Measurements from ENCODE around the gene ARHGAP27. TPM values are rescaled to one million over a fixed set of nuclear protein-coding genes. Genes with fewer than 3 reads are reported as not detected.
A peak's percentile ranks its signal among the peaks of the same experiment; 100 is the strongest.

ARHGAP27 gene
- total and polyA plus RNA-seq, 2 of the 13 experiments (the other 11 are each of a cell fraction or from before 2014, with no cell fraction given) = 15.5 to 18.9 TPM

- TF ChIP-seq KIAA2018 (CRISPR knock-in tag; IDR thresholded peaks at IDR 0.05; ENCODE audit: borderline replicate concordance) (no peak), ZNF839 (CRISPR knock-in tag; IDR thresholded peaks at IDR 0.05; ENCODE audit: borderline replicate concordance) (peak; percentile 64; the same call in 1 of the 2 replicates), ZNF160 (CRISPR knock-in tag; IDR thresholded peaks at IDR 0.05) (0 out of 2 replicates have a peak, but pooled peaks have one; percentile 39), SAP130 (CRISPR knock-in tag; IDR thresholded peaks at IDR 0.05; ENCODE audit: low read depth) (peak; percentile 88), BRCA1 (CRISPR knock-in tag; IDR thresholded peaks at IDR 0.05) (no peak), CTCF (CRISPR knock-in tag; IDR thresholded peaks at IDR 0.05) (peak; percentile 48), ZKSCAN1 (IDR thresholded peaks at IDR 0.05; ENCODE audit: low read length) (no peak), CREB1 (IDR thresholded peaks at IDR 0.05) (no peak), CREB1 (CRISPR knock-in tag; IDR thresholded peaks at IDR 0.05) (no peak), SNRNP70 (IDR thresholded peaks at IDR 0.05; ENCODE audit: low read depth, low read length) (no peak), ARID2 (CRISPR knock-in tag; IDR thresholded peaks at IDR 0.05; ENCODE audit: borderline replicate concordance) (0 out of 2 replicates have a peak, but pooled peaks have one; percentile 39), KDM3A (CRISPR knock-in tag; IDR thresholded peaks at IDR 0.05; ENCODE audit: low read depth) (peak; percentile 94), POLR2G (IDR thresholded peaks at IDR 0.05; ENCODE audit: low read depth, low read length) (peak; percentile 73), SRSF1 (optimal IDR thresholded peaks at IDR 0.05; ENCODE audit: low read depth, low read length) (no peak)
These were observed 61.0 kb downstream of the ARHGAP27 start (continued) for GRCh38 chr17:45371414-45372324.

All from HepG2 (cell line).